Activated T-cell treated with anti-CD3 and anti-CD28 coated beads for 24 hours (primary cell): ENCODE measurements around the gene MKRN2OS.

Experiments used
- DNase-seq: peaks from one replicate; pipeline ENCODE4 v3.0.0-alpha.2; 2020; ENCODE audit warnings: low read depth

Gene MKRN2OS

GRCh38 chr3:12513694-12514446, 31.4 kb downstream of the MKRN2OS start:
- no peak for DNase-seq

GRCh38 chr3:12512534-12513118, 32.7 kb downstream of the MKRN2OS start:
- no peak for DNase-seq

DNA sequence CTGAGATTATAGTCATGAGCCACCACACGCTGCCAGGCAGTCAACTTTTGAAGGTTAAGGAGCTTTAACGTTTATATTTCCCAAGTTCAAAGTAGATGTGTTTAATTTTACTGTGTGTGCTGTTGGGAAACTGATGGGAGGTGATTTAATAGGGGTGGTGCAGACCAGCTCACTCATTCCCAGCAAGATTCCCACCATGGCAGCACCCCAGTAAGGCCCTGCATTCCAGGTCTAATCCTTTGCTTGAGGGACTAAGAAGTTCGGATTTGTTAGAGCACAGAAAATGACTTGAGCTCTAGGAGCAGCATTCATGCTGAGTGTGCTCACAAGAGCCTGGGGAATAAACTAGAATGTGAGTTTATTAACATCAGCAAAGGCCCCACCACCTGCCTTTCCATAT, 35.8 kb downstream of the MKRN2OS start:
- DNase-seq, result no peak

DNA sequence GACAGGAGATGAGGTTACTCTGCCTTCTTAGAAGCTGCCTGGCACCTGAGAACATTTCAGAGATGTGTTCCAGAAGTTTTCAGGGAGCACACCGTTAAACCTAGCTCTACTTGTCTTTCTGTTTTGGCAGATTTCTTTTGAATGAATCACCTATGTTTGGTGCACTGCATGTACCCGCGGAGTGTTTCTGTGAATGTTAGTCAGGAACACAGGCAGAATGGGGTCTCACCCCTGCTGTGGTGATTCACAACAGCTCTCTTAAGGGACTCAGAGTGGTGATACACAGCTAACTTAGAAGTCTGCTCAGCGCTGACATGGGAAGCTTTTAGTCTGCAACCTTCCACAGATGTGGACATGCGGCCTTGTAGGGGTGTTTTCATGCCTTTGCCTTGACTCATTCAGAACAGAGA, 37.0 kb downstream of the MKRN2OS start:
- DNase-seq, result no peak

DNA sequence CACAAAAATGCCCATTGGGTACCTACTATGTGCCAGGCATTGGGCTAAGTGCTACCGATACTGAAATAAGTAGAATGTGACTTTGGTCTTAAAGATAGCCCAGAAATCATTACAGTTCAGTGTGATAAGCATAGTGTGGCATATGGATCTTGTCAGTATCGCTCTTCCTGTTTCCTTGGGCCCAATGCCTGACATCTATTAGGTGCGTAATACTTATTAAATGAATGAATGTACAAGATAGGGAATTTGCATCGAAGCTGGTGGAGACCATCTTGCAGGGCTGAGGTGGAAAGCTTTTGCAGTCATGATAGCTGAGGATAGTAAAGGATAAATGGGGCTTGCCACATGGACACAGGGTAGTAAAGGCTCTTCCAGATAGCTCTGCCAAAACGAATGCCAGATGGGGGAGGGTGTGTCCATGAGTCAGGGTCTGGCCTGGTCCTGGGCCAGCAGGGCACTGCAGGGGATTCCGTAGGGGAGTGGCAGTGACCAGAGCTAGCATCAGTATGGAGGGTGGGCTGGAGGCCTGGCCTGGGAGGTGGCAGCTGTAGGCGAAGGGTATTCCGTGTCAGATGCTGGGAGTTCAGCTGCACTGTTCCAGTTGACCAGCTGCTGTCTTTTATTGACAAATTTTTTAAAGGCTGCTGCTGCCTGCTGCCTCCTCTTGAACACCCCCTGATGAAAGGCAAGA, 37.6 kb downstream of the MKRN2OS start:
- no peak for DNase-seq

GRCh38 chr3:12506201-12506709, 39.0 kb downstream of the MKRN2OS start:
- DNase-seq, result no peak

- no peak for DNase-seq
These were observed 42.0 kb downstream of the MKRN2OS start for GRCh38 chr3:12503126-12503957.

- no peak for DNase-seq
These were observed 43.8 kb downstream of the MKRN2OS start for GRCh38 chr3:12501360-12502020.

GRCh38 chr3:12499474-12499873, 45.8 kb downstream of the MKRN2OS start:
- no peak for DNase-seq

DNA sequence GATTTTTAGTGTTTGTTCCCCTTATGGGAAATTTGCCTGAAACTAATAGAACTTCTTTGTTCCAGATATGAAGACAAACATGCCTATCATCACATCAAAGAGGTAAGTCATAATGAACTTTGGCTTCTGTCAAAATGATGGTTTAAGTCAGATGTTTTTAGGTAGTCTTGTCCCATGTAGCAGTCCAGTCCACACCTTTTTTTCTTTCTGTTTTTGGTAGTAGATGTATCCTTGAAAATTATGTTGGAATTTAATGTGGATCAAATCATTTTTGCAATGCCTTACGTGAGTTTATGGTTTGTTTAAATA, 48.9 kb downstream of the MKRN2OS start:
- DNase-seq, result no peak

- DNase-seq, result no peak
These were observed 49.4 kb downstream of the MKRN2OS start for GRCh38 chr3:12495749-12496452.

DNA sequence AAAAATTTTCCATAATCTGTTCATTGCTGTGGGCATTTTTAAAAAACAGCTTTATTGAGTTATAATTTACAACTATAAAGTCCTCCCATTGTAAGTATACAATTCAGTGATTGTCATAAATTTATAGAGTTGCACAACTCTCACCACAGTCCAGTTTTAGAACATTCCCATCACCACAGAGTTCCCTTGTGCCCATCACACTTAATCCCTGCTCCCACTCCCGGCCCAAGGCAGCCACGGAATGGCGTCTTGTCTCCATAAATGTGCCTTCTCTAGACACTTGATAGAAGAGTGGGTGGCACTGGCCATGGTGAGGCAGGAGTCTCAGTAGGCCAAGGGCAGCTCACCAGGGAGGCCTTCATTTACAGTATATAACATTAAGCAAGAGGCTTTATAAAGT, 54.8 kb downstream of the MKRN2OS start:
- DNase-seq, result no peak

- DNase-seq, result no peak
These were observed 55.5 kb downstream of the MKRN2OS start for GRCh38 chr3:12489832-12490231.
